A549 (cell line): ENCODE results near the gene CPO.

Experiments used
- CEBPB ChIP-seq, 2 experiments: fragments of >200 bp in 1 of 2; sonication (Bioruptor Twin) in 1 of 2; formaldehyde crosslinking in 1 of 2; IDR thresholded peaks; 2 replicates each; pipeline ENCODE4 v1.6.1; 2012 to 2016
- CHD2 ChIP-seq: fragments of 150-350 bp; IDR thresholded peaks from 2 replicates; pipeline ENCODE4 v1.6.1; 2014; ENCODE audit warnings: low read length; ENCODE audit not compliant: partially characterized antibody
- CHD4 ChIP-seq: fragments of 200-600 bp; sonication (generic); IDR thresholded peaks from 2 replicates; pipeline ENCODE4 v1.6.1; 2016; ENCODE audit warnings: antibody characterized with exemption, mild to moderate bottlenecking, borderline replicate concordance
- CTCF ChIP-seq: fragments of >200 bp; sonication (Bioruptor Twin); formaldehyde crosslinking; IDR thresholded peaks from 3 replicates; pipeline ENCODE4 v1.5.1; 2016
- MAX ChIP-seq: IDR thresholded peaks from 2 replicates; pipeline ENCODE4 v1.6.1; 2012
- MYC ChIP-seq: IDR thresholded peaks from 2 replicates; pipeline ENCODE4 v1.6.1; 2012; ENCODE audit warnings: mild to moderate bottlenecking, inconsistent platforms, low read length, improper control_type of control experiment, borderline replicate concordance
- POLR2A ChIP-seq: IDR thresholded peaks from 2 replicates; pipeline ENCODE4 v1.6.1; 2012; ENCODE audit warnings: mild to moderate bottlenecking, low read length
- RAD21 ChIP-seq, 2 experiments: fragments of >200 bp in 1 of 2; sonication (Bioruptor Twin) in 1 of 2; formaldehyde crosslinking in 1 of 2; IDR thresholded peaks in 1 of 2; conservative IDR thresholded peaks in 1 of 2; 2 replicates in 1 of 2; 3 replicates in 1 of 2; pipeline ENCODE4 v1.6.1; 2012 to 2018; ENCODE audit warnings: inconsistent platforms in 1 of 2
- RFX5 ChIP-seq: fragments of 450-650 bp; IDR thresholded peaks from 2 replicates; pipeline ENCODE4 v1.7.1; 2014; ENCODE audit warnings: antibody characterized with exemption, mild to moderate bottlenecking, moderate library complexity
- ZFP36 ChIP-seq: fragments of 450-650 bp; IDR thresholded peaks from 2 replicates; pipeline ENCODE4 v1.6.1; 2014; ENCODE audit warnings: borderline replicate concordance; ENCODE audit not compliant: partially characterized antibody

DNA sequence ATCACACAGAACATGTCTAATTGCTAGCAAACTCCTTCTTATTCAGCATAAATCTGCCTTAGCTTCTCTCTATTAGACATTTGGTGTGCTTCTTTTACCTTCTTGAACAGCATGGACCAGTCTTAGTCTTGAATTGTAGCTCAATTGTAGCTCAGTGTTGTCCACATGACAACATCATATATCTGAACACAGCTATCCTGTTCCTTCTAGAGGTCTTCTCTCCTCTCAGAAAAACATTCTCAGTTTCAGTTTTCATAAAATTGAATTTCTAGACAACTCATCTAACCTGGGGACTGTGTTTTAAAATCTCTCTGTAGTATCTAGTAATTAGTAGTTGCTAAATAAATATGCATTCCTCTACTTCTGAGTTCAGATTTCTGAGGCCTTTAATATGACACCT, 47.6 kb downstream of the CPO start:
- TF ChIP-seq CEBPB (IDR thresholded peaks at IDR 0.05) (no peak), CTCF (no peak), MYC (no peak), RFX5 (no peak), POLR2A (no peak), CHD2 (no peak), CHD4 (no peak), RAD21 (conservative IDR thresholded peaks at IDR 0.05 in 1 of 2, IDR thresholded peaks at IDR 0.05 in 1 of 2) (no peak), MAX (no peak), ZFP36 (no peak)
